Calu3 (cell line): ENCODE results near the gene APOL6. TPM values are rescaled to one million over a fixed set of nuclear protein-coding genes. Genes with fewer than 3 reads are reported as not detected.

Experiments
- BruUV-seq: library from RNA; stranded (reverse); fragments of 400-500 nt; replicated peaks from 2 replicates; lab custom pipeline; 2021; lab: Mats Ljungman, UMichigan
- CTCF ChIA-PET: fragments of 300-600 bp; sonication (Branson Sonifier 250); formaldehyde crosslinking; loops from one replicate; lab custom pipeline; 2022; ENCODE audit warnings: antibody characterized with exemption; lab: Charles Lee
- DNase-seq: peaks from one replicate; pipeline ENCODE4 v3.0.0; 2022
- H3K27ac Mint-ChIP-seq: one replicate; pipeline ENCODE4 v1.8.0; 2022; ENCODE audit warnings: mixed read lengths; ENCODE audit not compliant: unreplicated experiment
- H3K27me3 Mint-ChIP-seq: one replicate; pipeline ENCODE4 v1.8.0; 2022; ENCODE audit warnings: mixed read lengths; ENCODE audit not compliant: unreplicated experiment
- H3K36me3 Mint-ChIP-seq: one replicate; pipeline ENCODE4 v1.8.0; 2022; ENCODE audit warnings: mild to moderate bottlenecking, moderate library complexity, mixed read lengths; ENCODE audit not compliant: insufficient read depth, unreplicated experiment
- H3K4me1 Mint-ChIP-seq: one replicate; pipeline ENCODE4 v1.8.0; 2022; ENCODE audit warnings: mild to moderate bottlenecking, low read depth, mixed read lengths; ENCODE audit not compliant: unreplicated experiment
- H3K4me3 Mint-ChIP-seq: one replicate; pipeline ENCODE4 v1.8.0; 2022; ENCODE audit warnings: mild to moderate bottlenecking, low read depth, moderate library complexity, mixed read lengths; ENCODE audit not compliant: unreplicated experiment
- H3K9me3 Mint-ChIP-seq: one replicate; pipeline ENCODE4 v1.8.0; 2022; ENCODE audit warnings: low read depth, mixed read lengths; ENCODE audit not compliant: unreplicated experiment
- intact Hi-C: fragments of 100-400 bp; cut with micrococcal nuclease; formaldehyde crosslinking; loops from one replicate; pipeline ENCODE4 v1.10.0; 2022; ENCODE audit not compliant: unreplicated experiment
- total RNA-seq: library from RNA; stranded (reverse); gene quantifications from 2 replicates; pipeline ENCODE4 v1.2.3, GENCODE V29; 2022
- TF ChIP-seq, protein P1 (sequence below): fragments of 200-600 bp; IDR thresholded peaks from one replicate; pipeline ENCODE4 v1.8.0; 2022; ENCODE audit warnings: antibody characterized with exemption; ENCODE audit not compliant: unreplicated experiment

Gene APOL6
- total RNA-seq, 1 experiment from 2014 or later = 24.0 TPM

DNA sequence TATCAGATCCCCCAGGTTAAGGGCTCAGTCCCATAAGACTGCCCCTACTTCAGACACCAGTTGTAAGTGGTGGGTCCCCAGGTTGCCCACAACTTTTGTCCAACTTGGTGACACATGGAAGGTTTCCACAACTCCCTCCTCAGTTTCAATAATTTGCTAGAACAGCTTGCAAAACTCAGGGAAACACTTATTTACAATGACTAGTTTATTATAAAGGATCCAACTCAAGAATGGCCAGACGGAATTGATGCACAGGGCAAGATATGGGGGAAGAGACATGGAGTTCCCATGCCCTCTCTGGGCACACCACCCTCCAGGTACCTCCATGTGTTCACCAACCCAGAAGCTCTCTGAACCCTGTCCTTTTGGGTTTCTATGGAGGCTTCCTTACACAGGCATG is 5.6 kb downstream of the APOL6 start:
- DNase-seq = no peak
- Mint-ChIP-seq H3K36me3 (peaks cover 22% of the 10 kb centered on the region), H3K27ac (no peak overlapping the region), H3K4me3 (no peak overlapping the region), H3K9me3 (peaks cover 7% of the 10 kb centered on the region), H3K27me3 (no peaks in the 10 kb centered on the region), H3K4me1 (peaks cover 20% of the 10 kb centered on the region)
- CTCF ChIA-PET = no interaction called here
- intact Hi-C loops = no loop called here
- TF ChIP-seq, protein P1, sequence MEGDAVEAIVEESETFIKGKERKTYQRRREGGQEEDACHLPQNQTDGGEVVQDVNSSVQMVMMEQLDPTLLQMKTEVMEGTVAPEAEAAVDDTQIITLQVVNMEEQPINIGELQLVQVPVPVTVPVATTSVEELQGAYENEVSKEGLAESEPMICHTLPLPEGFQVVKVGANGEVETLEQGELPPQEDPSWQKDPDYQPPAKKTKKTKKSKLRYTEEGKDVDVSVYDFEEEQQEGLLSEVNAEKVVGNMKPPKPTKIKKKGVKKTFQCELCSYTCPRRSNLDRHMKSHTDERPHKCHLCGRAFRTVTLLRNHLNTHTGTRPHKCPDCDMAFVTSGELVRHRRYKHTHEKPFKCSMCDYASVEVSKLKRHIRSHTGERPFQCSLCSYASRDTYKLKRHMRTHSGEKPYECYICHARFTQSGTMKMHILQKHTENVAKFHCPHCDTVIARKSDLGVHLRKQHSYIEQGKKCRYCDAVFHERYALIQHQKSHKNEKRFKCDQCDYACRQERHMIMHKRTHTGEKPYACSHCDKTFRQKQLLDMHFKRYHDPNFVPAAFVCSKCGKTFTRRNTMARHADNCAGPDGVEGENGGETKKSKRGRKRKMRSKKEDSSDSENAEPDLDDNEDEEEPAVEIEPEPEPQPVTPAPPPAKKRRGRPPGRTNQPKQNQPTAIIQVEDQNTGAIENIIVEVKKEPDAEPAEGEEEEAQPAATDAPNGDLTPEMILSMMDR = no peak
- BruUV-seq = no TSS peak

DNA sequence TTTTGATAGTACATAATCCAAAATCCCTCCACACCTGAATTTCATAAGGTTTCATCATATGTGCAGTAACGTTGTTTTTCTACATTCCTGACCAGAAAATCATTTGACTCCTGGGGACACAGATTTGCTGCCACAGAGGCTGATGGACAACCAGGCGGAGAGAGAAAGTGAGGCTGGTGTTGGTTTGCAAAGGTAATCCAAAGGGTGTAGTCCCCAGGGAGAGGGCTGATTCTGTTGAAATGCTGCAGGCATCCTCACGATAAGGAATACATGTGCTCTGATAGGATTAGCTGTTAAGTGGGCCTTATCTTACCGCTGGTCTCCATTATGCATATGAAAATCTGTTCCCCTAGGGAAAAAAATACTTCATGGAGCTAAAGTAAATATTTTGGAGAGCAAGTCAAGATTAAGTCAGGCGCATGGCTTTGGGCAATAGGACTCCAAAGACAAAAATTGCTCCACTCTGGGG is 8.1 kb downstream of the APOL6 start:
- peaks cover 20% of the 10 kb centered on the region for H3K36me3 Mint-ChIP-seq
- peaks cover 7% of the 10 kb centered on the region for H3K9me3 Mint-ChIP-seq
- CTCF ChIA-PET = no interaction called here
- no TSS peak for BruUV-seq
- no peaks in the 10 kb centered on the region for H3K27me3 Mint-ChIP-seq
- intact Hi-C loops = no loop called here
- TF ChIP-seq, protein P1 = no peak
- no peak overlapping the region for H3K4me3 Mint-ChIP-seq
- DNase-seq = no peak
- H3K4me1 Mint-ChIP-seq = peaks cover 11% of the 10 kb centered on the region
- H3K27ac Mint-ChIP-seq = peak overlapping the region; percentile 44

GRCh38 chr22:35657571-35658312 is 9.5 kb downstream of the APOL6 start:
- BruUV-seq = no TSS peak
- TF ChIP-seq, protein P1 = no peak
- Mint-ChIP-seq H3K4me3 (no peak overlapping the region), H3K4me1 (peaks cover 11% of the 10 kb centered on the region), H3K27ac (no peak overlapping the region), H3K36me3 (peaks cover 21% of the 10 kb centered on the region), H3K9me3 (peaks cover 7% of the 10 kb centered on the region), H3K27me3 (no peaks in the 10 kb centered on the region)
- CTCF ChIA-PET = no interaction called here
- DNase-seq = no peak
- intact Hi-C loops = no loop called here

DNA sequence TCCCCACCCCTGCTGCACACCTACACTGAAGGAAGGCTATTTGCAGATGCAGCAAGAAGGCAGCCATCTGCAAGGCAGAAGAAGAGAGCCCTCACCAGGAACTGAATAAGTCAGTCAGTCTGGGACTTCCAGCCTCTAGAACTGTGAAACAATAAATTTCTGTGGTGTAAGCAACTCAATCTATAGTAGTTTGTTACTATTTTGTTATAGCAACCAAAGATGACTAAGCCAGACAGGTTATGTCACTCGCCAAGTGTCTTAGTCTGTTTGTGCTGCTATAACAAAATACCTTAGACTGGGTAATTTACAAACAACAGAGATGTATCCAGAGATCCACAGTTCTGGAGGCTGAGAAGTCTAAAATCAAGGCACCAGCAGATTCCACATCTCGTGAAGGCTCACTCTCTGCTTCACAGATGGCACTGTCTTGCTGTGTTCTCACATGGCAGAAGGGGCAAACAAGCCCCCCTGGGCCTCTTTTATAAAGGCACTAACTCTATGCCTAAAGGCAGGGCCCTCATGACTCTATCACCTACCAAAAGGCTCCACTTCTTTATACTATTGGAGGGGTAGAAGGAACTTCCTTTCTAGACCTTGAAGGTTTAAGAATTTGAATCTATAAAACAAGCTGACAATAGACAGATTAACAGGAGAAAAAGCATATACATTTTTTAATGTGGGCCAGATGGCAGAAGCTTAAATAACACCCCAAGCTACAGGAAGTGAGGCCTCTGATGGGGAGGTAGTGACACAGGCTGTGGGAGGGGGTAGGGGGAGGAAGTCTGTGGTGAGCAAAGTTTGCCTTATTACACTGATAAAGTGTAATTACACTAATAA is 12.3 kb downstream of the APOL6 start:
- peaks cover 7% of the 10 kb centered on the region for H3K9me3 Mint-ChIP-seq
- H3K36me3 Mint-ChIP-seq = peaks cover 29% of the 10 kb centered on the region
- peaks cover 11% of the 10 kb centered on the region for H3K4me1 Mint-ChIP-seq
- H3K27ac Mint-ChIP-seq = no peak overlapping the region
- intact Hi-C loops = no loop called here
- no TSS peak for BruUV-seq
- no peaks in the 10 kb centered on the region for H3K27me3 Mint-ChIP-seq
- DNase-seq = no peak
- TF ChIP-seq, protein P1 = no peak
- no peak overlapping the region for H3K4me3 Mint-ChIP-seq
- CTCF ChIA-PET = no interaction called here
